KOPT-K1 (cell line): ENCODE results near the gene CTAGE1.

Experiments
- H3K27ac ChIP-seq: fragments of 200-600 bp; sonication (generic); 2 replicates; pipeline ENCODE4 v1.5.1; 2016; ENCODE audit warnings: antibody characterized with exemption, mild to moderate bottlenecking, low read depth, low read length; ENCODE audit not compliant: poor library complexity, severe bottlenecking
- H3K36me3 ChIP-seq: fragments of 200-600 bp; sonication (generic); 2 replicates; pipeline ENCODE4 v1.5.1; 2017; ENCODE audit warnings: antibody characterized with exemption, mild to moderate bottlenecking, low read length, moderate library complexity; ENCODE audit not compliant: insufficient read depth
- H3K9me3 ChIP-seq: fragments of 200-600 bp; sonication (generic); 2 replicates; pipeline ENCODE4 v1.5.1; 2017; ENCODE audit warnings: antibody characterized with exemption, low read length, mild to moderate bottlenecking; ENCODE audit not compliant: insufficient read depth, poor library complexity, severe bottlenecking

The CTAGE1 gene

DNA sequence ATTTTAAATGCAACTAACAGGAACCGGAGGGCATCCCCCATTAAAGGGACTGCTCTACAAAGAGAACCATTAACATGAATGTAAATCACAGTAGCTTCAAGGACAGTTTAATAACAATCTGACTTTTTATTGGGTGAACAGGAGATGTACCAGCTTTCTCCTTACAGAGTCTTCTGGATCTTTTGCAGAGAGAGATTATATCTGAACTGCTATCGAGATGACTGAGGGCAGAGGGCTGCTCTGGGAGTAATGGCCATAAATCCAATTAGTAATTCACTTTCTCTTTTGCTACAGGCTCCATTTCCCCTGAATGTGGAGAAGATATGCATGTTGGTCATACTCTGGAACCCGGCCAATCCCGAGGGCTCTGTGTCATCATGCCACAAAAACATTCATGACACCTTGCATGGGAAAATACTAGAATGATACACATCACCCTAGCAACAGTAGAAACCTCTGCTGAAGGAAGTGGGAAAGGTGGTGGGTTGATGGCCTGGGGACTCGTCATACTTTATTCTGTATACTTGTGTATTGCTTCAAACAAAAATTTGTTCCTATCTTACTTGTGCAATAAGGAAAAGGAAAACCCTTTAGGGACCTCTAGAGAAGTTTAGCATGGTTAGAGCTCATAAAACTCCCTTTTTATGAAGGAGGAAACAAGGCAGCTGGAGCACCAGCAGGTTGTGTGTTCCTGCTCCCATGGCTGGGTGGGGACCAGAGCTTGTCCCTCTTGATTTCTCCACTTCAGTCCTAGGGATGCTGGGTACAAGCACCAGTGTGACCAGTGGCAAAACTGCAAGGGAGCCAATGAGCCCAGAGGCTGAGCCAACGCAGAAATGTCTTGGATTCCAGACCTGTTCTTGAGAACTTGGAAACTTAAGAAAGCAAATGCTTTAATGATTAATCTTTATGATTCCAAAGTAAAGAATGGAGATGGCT lies 26.0 kb downstream of the CTAGE1 start:
- Histone ChIP-seq H3K9me3 (no peaks in the 10 kb centered on the region), H3K27ac (no peak overlapping the region), H3K36me3 (no peaks in the 10 kb centered on the region)

DNA sequence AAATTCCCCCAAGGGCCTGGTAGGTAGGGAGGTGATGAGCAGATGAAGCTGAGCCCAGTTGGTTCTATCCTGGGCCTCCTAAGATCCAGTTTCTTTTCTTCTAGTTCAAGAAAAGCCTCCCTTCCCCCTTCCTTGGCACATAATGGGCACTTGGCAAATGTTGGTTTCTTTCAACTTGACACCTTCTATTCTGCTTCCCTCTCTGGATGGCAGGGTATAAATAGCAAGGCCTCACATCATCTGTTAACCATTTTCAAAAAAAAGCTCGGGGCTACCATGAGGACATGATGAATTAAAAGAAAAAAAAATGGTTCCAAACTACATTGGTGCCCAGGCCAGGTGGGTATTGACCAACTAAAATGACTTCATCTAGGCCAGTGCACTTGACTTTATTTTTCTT lies 29.9 kb downstream of the CTAGE1 start:
- H3K9me3 ChIP-seq = no peaks in the 10 kb centered on the region
- H3K27ac ChIP-seq = no peak overlapping the region
- no peaks in the 10 kb centered on the region for H3K36me3 ChIP-seq

DNA sequence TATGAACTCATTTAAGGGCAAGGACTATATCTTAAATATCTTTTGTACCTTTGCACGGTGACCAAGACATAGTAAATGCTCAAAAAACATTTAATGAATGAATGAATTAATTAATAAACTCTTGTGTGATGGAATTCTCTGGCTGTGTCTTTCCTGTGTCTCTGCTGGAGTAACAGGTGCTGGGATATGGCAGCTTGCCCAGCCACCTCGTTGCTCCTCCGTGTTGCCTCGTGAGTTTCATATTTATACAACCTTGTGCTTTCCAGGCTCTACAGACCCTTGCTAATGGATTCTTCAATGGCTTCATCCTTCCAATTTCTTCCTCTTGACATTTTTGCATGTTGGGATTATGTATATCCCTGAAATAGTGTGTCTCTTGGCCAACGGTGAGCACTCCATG lies 30.4 kb downstream of the CTAGE1 start:
- H3K9me3 ChIP-seq = no peaks in the 10 kb centered on the region
- H3K36me3 ChIP-seq = no peaks in the 10 kb centered on the region
- H3K27ac ChIP-seq = no peak overlapping the region

DNA sequence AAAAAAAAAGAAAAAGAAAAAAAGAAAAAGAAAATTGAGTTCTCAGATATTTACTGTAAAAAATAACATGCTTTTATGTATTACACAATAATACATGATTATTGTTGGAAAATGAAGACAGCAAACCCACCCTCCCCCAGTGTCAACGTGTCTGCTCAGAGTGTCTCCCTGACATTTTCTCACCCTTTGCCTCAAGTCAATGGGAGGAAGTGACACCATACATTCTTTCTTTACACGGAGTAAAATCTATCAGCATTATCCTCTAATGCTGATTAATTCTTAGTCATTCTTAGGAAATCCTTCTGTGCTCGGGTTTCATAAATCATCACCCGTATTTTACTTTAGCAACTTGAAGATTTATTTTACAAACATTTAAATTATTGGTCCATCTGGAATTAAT lies 32.0 kb downstream of the CTAGE1 start:
- Histone ChIP-seq H3K9me3 (no peaks in the 10 kb centered on the region), H3K27ac (no peak overlapping the region), H3K36me3 (no peaks in the 10 kb centered on the region)

DNA sequence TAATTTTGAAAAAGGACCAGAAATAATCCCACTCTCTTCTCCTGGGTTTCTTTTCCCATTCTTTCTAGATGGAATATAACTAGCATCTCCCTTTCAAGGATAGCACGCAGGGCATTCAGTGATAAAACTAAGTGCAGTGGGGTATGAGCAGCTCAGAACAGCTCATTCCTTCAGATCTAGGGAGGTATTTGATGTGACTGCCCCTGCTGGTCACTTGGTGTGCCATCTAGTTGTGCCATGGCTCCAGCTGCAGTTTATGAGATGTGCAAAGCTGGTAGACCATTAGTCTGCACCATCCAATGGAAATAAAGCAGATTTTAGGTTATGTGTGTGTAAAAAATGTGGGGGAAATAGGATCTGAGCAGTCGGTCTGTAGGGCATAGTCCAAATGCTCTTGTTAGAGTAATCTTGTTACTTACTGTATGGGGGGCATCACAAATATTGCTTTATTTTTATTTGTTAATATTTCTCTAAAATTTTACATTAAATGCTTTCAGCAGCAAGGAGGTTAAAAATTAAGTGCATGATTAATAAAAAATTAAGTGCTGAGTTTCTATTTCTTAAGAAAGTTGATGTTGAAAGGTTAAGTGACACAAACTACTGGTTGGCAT lies 38.9 kb downstream of the CTAGE1 start:
- no peaks in the 10 kb centered on the region for H3K9me3 ChIP-seq
- no peak overlapping the region for H3K27ac ChIP-seq

DNA sequence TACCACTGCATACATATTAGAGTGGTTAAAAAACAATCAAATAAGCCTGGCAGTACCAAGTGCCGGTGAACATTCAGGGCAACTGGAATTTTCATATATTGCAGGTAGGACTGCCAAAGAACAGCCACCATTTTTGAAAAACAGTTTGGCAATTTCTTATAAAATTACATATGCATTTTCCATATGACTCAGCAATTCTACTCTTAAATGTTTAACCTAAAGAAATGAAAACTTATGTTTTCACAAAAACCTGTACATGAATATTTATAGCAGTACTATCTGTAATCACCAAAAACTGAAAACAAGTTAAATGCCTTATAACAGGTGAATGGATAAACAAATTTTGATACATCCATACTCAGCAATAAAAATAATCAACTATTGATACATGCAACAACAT lies 39.9 kb downstream of the CTAGE1 start:
- Histone ChIP-seq H3K9me3 (no peaks in the 10 kb centered on the region), H3K27ac (no peak overlapping the region), H3K36me3 (no peaks in the 10 kb centered on the region)

More for the DNA sequence above, 38.9 kb downstream of the CTAGE1 start:
- H3K36me3 ChIP-seq = no peaks in the 10 kb centered on the region

DNA sequence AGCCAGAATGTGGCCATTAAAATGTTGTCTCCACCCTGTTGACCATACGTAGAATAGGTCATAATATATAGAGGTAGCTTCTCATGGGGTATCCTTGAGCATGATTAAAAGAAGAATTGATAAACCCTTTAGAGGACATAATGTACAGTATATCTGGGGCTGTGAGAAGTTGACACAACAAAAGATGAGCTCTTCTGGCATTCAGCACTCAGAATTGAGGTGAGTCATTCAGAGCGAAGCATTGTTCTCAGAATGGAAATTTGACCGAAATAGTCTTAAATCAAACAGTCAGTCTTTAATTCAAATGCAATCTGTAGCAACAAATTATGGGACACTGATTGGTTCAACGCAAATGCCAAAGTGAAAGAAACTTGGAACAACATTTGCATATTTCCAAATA lies 47.3 kb downstream of the CTAGE1 start:
- Histone ChIP-seq H3K9me3 (no peaks in the 10 kb centered on the region), H3K36me3 (no peaks in the 10 kb centered on the region), H3K27ac (no peak overlapping the region)

DNA sequence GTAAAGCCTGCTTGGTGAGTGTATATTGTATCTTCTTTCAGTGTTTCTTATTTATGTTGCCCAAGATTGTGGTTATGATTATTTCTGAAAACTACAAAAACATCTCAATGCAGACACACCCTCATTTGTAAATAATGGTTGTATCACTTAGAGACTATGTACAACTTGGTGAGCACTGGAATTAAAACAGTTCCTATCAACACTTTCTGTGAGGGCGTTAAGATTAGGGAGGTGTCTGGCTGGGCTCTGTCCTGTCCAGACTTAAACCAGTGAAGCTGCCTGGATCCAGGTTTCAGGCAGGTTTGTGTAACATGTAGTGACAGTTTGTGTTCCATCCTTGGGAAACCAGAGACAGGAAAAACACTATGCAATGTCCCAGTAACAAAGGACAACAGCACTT lies 49.7 kb downstream of the CTAGE1 start:
- Histone ChIP-seq H3K27ac (no peak overlapping the region), H3K36me3 (no peaks in the 10 kb centered on the region), H3K9me3 (no peaks in the 10 kb centered on the region)

DNA sequence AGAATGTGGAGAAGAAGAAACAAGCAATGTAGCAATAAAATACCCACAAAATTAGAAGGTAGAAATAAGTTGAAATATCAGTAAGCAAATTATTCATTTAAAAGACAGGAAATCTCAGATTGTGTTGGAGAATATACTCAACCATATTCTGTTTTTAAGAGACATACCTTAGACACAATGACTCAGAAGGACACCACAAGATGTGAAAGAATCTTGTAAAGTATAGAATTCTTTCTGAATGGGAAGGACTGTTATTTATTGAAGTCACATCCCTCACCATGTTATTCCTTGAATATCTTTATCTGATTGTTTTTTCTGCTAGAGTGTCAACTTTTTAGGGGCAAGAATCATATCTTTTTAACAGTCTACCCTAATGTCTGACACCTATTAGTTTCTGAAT lies 50.4 kb downstream of the CTAGE1 start:
- no peak overlapping the region for H3K27ac ChIP-seq
- H3K9me3 ChIP-seq = no peaks in the 10 kb centered on the region
- H3K36me3 ChIP-seq = no peaks in the 10 kb centered on the region

DNA sequence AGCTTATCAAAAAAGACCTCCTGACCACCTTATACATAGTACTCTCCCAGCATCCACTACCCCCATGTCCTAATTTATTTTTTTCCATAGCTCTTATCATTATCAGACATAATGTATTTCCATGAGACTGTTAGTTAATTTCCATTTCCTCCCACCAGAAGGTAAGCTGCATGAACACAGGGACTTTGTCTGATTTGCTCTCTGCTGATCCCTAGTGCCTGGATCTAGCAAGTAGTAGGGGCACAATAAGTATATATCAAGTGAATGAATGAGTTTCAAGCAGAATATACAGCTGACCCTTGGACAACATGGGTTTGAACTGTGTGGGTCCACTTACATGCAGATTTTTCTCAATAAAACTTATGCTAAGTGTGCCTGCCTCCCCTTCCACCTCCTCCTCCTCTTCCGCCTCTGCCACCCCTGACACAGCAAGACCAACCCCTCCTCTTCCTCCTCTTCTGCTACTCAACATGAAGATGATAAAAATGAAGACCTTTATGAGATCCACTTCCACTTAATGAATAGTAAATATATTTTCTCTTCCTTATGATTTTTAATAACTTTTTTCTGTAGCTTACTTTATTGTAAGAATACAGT lies 53.8 kb downstream of the CTAGE1 start:
- no peaks in the 10 kb centered on the region for H3K36me3 ChIP-seq
- no peaks in the 10 kb centered on the region for H3K9me3 ChIP-seq
- H3K27ac ChIP-seq = no peak overlapping the region
